OCI-LY7 (cell line): ENCODE measurements around the gene SPRN.

Experiments
- CTCF ChIP-seq: fragments of 200-600 bp; sonication (generic); conservative IDR thresholded peaks from 2 replicates; pipeline ENCODE4 v1.5.1; 2014; ENCODE audit warnings: mild to moderate bottlenecking, antibody characterized with exemption, low read length, moderate library complexity, mixed read lengths
- EZH2phosphoT487 ChIP-seq: fragments of 200-600 bp; sonication (generic); IDR thresholded peaks from 2 replicates; pipeline ENCODE4 v1.6.1; 2018; ENCODE audit warnings: low read depth, borderline replicate concordance, mild to moderate bottlenecking, mixed run types, antibody characterized with exemption, low read length, moderate library complexity, mixed read lengths

DNA sequence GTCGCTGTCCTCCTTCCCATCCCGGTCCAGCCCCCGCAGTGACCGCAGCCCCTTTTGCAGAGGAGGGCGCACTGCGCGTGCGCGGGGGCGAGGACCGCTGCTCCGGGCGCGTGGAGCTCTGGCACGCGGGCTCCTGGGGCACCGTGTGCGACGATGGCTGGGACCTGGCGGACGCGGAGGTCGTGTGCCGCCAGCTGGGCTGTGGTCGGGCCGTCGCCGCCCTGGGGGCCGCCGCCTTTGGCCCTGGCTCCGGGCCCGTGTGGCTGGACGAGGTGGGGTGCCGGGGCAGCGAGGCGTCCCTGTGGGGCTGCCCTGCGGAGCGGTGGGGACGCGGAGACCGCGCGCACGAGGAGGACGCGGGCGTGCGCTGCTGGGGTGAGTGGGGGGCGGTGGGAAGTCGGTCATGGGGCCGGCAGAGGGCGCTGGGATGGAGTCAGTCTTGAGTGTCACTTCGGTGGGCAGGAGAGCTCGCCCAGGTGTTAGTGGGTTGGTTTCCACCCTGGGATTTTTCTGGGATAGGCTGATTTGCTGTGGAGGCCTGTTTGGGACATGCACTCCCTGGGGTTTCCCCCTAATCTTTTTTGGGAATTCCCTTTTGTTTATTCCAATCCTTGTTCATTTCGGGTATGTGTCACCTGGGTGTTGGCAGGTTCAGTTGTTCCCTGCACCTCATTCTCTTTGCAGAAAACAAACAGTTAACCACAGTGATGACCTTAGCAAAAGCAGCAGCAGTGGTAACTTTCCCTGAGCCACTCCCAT lies 40.9 kb upstream of the SPRN start:
- TF ChIP-seq CTCF = no peak
- TF ChIP-seq EZH2phosphoT487 = no peak
